HG03378 (cell line): Measurements from ENCODE around the gene BLOC1S4.

Experiments used
- ATAC-seq: cut with Tn5 transposase; IDR thresholded peaks from one replicate; pipeline ENCODE4 v1.9.1; 2021; ENCODE audit warnings: mild to moderate bottlenecking, moderate library complexity; ENCODE audit not compliant: unreplicated experiment

BLOC1S4 gene

DNA sequence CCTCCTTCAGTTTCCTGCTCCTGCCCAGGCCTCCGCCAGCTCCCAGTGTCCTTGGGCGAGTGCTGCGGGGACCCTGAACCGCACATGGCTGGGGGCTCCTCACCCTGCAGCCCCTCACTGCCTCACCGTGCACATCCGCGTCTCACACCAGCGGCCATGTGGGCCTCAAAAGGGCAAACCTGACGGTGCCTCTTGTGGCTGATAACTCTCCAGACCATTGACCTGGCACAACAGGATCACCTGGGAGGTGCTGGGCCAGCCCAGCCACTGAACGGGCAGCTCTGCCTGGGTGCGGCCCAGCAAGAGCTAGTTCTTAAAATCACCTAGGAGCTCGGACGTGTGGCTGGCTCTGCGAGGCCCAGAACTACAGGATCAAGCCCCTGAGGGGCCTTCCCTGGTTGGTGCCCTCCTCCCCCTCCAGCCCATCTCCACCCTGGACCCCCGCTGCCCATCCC lies 26.4 kb upstream of the BLOC1S4 start:
- no peak for ATAC-seq

DNA sequence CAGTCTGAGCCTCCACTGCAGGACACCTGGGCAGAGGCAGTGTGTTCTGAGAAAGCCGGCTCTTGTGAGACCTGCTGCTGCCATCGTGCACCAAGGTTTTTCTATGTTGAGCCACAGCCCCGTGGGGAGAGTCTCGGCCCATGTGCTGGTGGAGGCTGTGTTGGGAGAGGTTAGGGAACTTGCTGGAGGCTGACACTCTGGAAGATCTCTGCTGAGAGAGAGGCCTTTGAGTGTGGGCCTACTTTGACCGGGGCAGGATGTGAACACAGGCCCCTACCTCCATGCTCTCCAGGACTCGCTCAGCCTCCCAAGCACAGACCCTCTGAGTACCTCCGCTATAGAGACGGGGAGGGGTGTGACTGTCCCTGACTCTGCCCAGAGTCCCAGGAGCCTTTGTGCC lies 23.6 kb upstream of the BLOC1S4 start:
- no peak for ATAC-seq

DNA sequence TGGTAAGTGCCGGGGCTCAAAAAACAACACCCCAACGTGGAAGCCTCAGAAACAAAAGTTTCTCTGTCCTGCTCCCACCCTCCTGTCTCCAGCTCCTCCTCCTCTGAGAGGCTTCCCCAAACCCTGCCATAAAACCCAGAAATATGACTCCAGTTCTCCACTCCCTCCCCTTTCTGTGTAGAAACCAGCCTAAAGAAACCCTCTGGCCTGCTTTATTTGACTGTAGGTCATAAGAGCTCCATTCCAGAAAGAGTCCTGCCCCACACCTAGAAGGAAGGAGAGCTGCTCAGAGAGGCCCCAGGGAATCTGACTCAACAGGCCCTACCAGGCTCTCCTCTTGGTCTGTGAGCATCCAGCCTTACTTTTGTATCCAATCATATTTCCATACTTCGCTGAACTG lies 23.2 kb upstream of the BLOC1S4 start:
- ATAC-seq = no peak

DNA sequence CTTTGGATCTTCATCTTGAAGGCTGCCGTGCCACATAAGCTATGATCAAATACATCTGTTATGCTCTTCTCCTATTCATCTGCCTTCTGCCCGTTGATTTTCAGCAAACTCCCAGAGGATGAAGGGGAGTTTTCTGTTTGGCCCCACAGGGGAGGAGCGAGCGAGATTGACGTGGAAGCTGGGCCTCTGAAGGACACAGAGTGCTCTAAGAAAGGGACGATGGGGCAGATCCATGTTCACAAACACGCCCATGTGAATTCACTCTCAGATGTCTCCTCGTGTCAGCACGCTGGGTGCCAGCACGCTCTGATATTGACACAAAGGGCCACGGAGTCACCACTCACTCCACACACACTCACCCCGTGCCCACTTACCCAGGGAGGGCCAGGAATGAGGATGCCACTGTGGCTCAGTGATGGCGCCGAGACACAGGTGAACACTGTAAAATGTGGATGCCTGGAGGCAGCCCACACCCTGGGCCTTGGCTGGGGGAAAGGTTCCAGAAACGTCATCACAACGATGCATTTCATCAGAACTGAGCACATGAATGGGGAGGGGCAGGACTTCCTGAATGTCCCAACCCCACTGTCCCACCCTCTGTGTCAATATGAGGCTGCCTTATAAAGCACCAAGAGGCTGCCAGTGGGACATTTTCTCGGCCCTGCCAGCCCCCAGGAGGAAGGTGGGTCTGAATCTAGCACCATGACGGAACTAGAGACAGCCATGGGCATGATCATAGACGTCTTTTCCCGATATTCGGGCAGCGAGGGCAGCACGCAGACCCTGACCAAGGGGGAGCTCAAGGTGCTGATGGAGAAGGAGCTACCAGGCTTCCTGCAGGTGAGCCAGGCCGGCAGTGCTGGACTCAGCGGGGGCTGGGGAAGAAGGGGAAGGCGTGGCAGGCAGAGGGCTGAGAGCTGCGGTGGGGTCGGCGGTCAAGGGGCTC lies 22.5 kb upstream of the BLOC1S4 start, which contains the start of gene S100P:
Gene S100P (plus strand): TSS at position 648 of the 946 bp plus-strand sequence. CDS start 55 bp downstream, at position 703.
- ATAC-seq = no peak

DNA sequence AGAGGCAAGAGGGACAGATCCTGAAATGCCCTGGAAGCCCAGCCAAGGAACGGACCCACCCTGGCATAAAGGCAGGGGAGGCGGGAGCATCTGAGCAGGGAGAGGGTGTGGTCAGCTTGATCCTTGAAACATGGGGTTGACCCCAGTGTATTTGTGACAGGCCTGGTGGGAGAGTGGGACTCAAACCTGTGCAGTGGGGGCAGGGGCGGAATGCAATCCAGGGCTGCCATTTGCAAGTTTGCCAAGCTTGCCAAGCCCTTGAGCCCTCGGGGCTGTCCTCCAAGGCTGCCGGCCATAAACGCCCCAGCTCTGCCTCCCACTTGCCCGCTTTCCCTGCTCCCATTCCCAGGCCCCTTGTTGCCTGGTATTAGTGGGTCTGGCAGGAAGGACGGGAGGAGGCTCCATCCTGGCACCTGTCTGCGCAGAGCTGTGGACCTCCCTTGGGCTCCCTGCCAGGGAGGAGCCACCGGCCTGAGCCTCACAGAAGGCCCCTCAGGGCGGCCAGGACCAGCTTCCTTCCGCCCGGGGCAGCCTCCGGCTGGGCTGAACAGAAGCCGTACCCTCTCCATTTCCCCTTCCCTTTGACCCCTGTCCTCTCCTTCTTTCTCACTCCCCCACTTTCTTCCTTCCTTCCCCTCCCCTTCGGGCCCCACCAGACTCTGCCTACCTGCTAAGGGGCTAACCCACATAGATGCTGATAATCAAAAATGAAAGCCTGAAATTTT lies 21.6 kb upstream of the BLOC1S4 start:
- no peak for ATAC-seq

DNA sequence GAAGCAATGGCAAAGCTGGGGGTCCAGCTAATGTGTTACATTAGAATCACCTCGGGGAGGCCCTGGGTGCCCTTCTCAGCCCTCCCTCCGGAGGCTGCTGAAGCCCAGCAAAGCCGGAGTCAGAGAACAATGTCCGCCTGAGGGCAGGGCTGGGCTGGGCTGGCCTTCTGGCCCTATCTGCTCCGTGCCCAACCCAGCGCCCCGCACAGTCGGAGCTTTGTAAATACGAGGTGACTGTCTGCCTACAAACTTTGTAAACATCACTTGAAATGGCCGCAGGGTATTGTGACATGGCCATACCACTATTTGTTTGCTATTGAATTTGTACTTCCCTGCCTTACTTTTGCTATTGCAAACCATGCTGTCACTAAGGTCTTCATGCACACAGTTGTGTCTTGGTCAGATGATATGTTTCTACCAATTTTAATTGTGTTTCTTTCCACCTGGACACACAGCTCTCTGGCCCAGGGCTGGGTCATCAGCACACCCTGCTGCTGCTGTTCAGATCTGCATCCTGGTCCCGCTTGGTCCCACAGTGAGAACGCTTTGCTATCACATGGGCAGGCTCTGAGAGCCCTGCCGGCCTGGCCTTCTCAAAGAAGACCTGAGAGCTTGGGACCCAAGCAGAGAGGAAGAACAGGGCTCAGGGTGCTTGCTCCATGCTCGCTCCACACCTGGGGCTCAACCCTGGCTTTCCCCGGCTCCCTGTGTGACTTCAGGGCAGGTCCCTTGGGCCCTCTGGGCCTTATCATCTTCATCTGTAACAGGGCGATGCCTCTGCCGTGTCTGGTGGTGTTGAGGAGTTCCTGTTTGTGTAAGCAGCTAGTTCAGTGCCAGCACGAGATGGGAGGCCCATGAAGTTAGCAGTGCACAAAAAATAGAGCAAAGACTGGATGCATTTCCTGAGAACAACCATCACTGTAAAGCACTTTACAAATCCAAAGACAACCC lies 20.0 kb upstream of the BLOC1S4 start:
- no peak for ATAC-seq

DNA sequence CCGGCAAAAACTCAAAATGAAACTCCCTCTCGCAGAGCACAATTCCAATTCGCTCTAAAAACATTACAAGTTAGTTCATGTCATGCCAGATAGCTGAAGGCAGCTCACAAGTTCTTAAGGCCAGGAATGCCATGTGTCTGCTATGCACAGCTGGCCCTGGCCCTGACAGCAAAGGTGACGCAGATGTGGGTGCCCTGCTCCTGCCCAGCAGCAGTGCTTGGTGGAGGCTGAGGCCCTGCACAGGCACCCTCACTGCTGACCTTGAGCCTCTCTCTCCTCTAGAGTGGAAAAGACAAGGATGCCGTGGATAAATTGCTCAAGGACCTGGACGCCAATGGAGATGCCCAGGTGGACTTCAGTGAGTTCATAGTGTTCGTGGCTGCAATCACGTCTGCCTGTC lies 19.4 kb upstream of the BLOC1S4 start:
- ATAC-seq = no peak

DNA sequence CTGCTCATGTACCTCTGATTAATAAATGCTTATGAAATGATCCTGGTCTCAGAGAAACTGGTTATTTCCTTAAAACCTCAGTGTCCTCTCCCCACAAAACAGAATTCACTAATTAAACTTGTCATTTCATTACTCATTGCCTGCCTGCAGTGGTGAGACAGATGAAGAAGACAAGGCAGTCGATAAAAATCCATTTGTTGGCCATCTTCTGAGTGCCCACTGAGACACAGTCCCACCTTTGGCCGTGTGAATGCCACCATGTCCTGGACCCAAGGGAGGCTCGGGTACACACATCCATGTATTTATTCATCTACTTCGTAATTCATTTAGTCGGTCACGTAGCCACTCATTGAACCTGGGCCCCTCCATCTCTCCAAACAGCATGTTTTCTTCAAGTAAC lies 18.8 kb upstream of the BLOC1S4 start:
- ATAC-seq = no peak

DNA sequence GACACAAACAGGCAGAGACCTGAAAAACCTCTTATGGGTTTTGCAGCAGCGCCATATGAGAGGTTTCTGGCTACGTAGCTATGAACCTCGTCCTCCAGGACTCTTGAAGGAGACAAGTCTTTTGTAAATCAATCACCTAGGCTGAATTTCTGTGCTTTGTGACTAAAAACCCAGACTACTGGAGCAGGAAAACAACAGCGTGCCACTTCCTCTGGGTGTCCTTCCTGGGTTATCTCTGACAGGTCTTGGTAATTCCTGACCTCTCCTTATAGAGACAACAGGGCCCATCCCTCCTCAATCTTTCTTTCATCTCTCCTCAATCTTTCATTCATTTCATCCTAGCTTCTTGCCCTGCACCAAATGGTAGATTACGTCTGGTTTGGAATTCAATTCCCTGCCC lies 16.6 kb upstream of the BLOC1S4 start:
- no peak for ATAC-seq

DNA sequence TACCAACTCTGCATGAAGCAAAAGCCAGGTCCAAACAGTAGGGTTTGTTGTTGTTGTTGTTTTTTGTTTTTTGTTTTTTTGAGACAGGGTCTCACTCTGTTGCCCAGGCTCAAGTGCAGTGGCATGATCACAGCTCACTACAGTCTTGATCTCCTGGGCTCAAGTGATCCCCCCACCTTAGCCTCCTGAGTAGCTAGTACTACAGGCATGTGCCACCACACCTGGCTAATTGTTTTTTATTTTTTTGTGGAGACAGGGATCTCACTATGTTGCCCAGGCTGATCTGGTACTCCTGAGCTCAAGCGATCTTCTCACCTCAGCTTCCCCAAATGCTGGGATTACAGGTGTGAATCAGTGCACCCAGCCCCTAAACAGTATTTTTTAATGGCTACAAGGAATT lies 16.1 kb upstream of the BLOC1S4 start:
- no peak for ATAC-seq

DNA sequence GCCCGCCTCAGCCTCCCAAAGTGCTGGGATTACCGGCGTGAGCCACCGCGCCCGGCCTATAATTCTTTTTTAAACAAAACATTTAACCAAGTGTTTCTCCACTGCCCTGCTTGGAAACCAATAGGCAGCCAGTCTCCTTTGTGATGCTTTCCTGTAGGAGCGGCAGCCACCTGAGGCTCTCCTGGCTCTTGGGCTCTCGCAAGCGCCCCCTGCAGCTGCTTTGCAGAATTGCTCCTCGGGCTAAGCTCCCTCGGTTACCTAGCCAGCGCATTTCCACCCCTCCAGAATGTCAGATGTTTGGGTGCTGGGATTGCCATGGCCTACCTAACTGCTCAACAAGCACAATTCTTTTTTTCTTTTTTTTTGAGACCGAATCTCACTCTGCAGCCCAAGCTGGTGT lies 14.6 kb upstream of the BLOC1S4 start:
- no peak for ATAC-seq

DNA sequence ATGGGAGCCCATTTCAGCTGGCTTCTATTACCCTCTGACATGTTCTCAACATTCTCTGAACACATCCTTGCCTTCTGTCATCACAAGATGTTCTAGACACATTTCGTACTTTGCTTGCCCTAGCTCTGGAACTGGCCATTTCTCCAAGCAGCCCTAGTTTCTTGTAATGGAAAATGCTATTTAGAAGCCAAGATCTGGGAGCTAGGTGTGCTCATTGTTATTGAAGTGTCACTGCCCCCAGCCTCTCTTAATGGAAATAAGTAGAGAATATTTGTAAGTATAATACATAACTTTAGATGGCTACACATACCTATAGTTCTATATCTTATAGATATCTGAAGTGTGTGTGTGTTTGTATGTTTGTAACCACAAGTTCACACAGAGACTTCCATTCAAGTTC lies 13.2 kb upstream of the BLOC1S4 start:
- ATAC-seq = no peak

DNA sequence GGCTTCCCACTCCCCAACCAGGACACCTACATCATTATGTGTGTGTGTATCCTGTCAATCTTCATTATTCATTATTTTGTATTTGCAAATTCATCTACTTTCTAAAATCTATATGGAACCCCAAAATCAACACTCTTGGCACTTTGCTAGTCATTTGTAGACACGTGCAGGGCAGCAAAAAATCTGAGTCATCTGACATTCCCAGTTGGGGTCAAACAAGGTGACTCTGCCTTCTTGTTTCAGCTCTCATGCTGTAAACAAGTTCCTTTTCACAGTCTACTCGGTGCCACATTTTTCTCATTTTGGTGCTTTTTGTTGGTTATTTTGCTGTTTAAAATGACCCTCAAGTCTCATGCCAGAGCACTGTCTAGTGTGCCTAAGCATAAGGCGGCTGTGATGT lies 12.2 kb upstream of the BLOC1S4 start:
- ATAC-seq = no peak

DNA sequence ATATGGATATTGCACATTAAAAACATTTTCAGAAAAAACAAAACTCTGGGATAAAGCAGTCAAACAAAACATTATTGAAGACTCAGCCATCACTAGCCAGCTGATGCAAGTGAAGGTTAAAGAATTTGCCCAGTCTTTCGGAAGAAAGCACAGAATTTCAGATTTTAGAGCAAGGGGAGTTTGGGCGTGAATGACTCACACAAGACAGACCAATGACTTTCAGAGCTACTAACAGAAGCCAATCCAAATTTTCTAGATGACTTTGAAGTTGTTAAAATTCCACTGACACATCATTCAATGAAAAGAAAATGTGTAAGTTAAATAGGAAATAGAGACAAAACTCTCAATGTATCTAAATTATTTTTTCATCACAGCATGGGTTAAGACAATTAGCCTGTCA lies 10.3 kb upstream of the BLOC1S4 start:
- no peak for ATAC-seq

DNA sequence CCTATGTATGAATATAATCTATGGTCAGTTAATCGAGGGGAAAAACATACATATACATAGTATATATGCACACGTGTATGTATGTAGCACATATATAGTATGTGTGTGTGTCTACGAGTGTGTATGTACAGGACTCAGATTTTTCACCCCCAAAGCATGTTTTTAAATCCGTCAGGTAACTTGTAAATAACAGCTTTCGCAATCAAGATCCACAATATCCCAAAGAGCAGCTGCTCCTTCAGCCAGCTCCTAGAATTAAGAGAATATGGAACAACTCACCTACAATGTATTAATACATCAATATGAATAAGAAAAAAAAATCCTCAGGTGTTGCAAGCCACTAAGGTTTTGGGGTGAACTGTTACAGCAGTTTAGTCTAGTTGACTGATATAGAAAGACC lies 9.8 kb upstream of the BLOC1S4 start:
- no peak for ATAC-seq

DNA sequence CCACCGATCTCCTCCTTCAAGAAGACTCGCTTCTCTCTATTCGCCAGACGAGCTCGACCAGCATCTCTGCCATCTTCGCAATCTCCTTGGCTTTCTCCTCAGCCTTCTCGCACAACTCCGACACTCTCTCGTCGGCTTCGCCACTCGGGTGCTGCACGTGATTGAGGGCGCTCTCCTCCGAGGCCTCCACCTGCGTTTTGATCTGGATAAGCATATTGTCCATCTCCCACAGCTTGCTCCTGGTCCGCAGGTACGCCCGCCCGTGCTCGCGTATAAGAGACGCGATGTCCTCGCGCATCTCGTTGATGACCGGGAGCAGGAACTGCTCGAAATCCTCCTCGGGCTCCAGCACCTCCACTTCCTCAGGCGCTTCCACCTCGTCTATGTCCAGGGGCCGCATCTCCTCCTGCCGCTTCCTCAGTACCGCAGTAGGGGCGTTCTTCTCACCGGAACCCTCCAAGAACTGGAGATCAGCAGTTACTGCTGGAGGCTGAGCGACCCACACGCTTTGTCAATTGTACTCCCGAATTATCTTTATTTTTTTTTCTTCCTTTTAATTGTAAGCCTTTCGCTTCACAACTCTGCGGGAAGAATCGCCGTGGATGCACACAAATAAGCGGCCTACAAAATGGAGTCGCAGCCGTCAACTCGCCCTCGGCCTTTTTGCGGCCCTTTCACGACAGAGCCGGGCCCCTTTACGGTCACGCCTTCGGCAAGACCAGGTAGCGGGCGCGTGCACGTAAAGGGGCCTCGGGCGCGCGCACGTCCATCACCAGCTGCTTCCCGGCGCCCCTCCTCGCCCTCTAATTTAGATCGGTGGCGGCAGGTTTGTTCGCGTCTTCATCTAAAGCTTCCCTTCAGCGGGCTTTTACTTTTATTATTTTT lies 6.5 kb upstream of the BLOC1S4 start, which contains the start of gene MRFAP1L1:
Gene MRFAP1L1 (minus strand): TSS at position 636 of the 885 bp plus-strand sequence. CDS start 236 bp downstream, at position 400.
- peak; percentile 48 for ATAC-seq

DNA sequence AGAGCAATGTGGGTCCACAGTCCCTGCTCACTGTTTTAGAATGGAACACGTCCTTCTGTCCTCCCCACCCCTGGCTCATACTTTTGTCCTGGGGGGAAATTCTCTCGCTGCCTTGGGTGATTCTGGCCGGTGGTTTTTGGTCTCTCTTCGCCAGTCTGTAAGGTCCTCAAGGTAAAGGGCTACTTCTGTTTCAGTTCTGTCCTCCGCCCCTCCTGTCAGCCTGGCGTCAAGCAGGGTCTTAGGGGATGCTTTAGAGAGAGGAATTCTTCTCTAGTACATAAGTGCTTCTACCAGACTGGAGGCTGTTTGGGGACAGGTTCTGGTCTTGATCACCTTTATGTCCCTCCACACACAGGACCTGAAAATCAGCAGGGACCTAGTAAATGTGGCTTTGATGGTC lies 5.7 kb upstream of the BLOC1S4 start:
- peak; percentile 10 for ATAC-seq

DNA sequence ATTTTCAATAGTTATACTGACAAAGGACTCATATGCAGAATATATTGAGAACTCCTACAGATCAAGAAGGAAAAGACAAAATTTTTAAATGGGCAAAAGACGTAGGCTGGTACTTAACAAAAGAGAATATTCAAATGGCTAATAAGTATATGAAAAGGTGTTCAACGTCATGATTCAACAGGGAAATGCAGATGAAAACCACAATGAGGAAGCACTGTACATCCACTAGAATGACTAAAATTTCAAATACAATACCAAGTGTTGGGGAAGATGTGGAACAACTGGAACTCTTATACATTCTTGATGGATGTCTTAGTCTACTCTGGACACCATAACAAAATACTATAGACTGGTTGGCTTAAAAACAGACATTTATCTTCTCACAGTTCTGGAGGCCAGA lies 5.0 kb upstream of the BLOC1S4 start:
- ATAC-seq = no peak

DNA sequence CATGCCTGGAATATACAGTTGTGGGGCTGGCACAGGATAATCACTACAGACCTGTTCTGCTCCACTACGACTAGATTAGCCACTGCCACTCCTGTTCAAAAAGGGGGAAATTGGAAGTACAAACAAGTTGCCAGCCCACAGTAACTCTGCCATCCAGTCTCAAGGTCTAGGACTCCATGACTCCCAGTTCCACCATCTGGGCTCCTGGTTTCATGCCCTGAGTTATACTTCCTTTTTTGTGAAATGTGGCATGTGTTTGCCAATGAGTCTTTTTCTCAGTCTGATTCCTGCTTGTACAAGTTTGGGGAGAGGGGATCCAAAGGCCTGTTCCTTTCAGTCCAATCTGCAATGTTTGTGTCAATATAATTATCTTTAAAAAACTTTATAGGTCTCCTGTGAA lies 1.0 kb upstream of the BLOC1S4 start:
- no peak for ATAC-seq

DNA sequence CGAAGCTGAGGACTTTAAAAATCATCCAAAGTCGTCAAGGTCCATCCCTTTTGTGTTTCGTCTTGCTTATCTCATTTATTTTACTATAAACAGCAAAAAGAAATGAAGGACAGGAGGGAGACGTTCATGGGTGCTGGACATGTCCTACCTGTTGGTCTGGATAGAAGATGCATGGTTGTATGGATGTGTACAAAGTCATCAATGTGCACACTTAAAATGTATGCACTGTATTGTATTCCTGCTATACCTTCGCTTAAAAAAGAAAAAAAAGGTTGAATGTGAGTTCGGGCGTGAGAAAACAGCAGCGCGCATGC lies 313 bp upstream of the BLOC1S4 start:
- no peak for ATAC-seq
